ENCODE results near the gene MATN1. TPM values are rescaled to one million over a fixed set of nuclear protein-coding genes. Genes with fewer than 3 reads are reported as not detected.

The MATN1 gene
- total RNA-seq, 2 experiments from 2014 or later: 0.28 to 0.42 TPM

DNA sequence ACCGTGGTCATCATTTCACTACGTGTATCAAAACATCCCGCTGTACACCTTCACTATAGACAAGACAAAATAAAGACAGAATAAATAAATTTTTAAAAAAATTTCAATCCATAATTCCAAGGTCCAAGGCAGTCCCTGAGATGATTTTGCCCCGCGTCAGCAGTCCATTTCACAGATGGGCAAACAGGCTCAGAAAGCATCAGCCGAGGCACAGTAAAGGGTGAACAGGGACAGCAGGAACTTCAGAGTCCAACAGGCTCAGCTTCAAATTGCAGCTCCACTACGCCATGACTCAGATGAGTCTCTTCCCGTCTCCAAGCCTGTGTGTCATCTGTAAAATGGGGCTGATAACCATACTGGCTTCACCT is 15.0 kb downstream of the MATN1 start:
- CTCF ChIA-PET (ENCODE audit: unreplicated experiment): interaction anchor here (0.6 kb wide), 1 partner anchor 1463 kb away, joined by 3 read pairs; no protein-coding TSS in a partner anchor
- no peaks in the 10 kb centered on the region for H3K4me1 ChIP-seq (ENCODE audit: insufficient read depth, low read length, poor library complexity, severe bottlenecking)
- BruUV-seq (replicated peaks): no TSS peak
- H2AFZ ChIP-seq (ENCODE audit: low read length): no peak overlapping the region
- no peaks in the 10 kb centered on the region for H3K9me2 ChIP-seq (ENCODE audit: insufficient read depth, low read length)
- H3K9me3 ChIP-seq (ENCODE audit: low read length): no peaks in the 10 kb centered on the region
- intact Hi-C loops (cut with micrococcal nuclease; ENCODE audit: unreplicated experiment): loop anchor here (5.0 to 10.0 kb wide), 4 partner anchors 301 to 1471 kb away; partner anchors contain the start of gene PTPRU
- no peak for TF ChIP-seq EZH2phosphoT487 (IDR thresholded peaks at IDR 0.05; ENCODE audit: borderline replicate concordance, low read depth, low read length)
- TF ChIP-seq, protein P1, sequence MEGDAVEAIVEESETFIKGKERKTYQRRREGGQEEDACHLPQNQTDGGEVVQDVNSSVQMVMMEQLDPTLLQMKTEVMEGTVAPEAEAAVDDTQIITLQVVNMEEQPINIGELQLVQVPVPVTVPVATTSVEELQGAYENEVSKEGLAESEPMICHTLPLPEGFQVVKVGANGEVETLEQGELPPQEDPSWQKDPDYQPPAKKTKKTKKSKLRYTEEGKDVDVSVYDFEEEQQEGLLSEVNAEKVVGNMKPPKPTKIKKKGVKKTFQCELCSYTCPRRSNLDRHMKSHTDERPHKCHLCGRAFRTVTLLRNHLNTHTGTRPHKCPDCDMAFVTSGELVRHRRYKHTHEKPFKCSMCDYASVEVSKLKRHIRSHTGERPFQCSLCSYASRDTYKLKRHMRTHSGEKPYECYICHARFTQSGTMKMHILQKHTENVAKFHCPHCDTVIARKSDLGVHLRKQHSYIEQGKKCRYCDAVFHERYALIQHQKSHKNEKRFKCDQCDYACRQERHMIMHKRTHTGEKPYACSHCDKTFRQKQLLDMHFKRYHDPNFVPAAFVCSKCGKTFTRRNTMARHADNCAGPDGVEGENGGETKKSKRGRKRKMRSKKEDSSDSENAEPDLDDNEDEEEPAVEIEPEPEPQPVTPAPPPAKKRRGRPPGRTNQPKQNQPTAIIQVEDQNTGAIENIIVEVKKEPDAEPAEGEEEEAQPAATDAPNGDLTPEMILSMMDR (conservative IDR thresholded peaks at IDR 0.05; ENCODE audit: low read length): peak; percentile 22; the same call in 1 of the 2 replicates
- H3K4me2 ChIP-seq (ENCODE audit: low read length): no peak overlapping the region
- H3K36me3 ChIP-seq (ENCODE audit: insufficient read depth, low read length): no peaks in the 10 kb centered on the region
- H3K79me2 ChIP-seq (ENCODE audit: insufficient read depth, low read depth, low read length): no peaks in the 10 kb centered on the region
- H3K27ac ChIP-seq (ENCODE audit: low read depth, low read length, poor library complexity, severe bottlenecking): no peak overlapping the region
- H4K20me1 ChIP-seq (ENCODE audit: insufficient read depth, low read length): no peaks in the 10 kb centered on the region
- DNase-seq (ENCODE audit: low spot score): no peak
- POLR2A ChIA-PET: no interaction called here
- H3K4me3 ChIP-seq (ENCODE audit: low read depth, low read length, poor library complexity, severe bottlenecking): no peak overlapping the region

DNA sequence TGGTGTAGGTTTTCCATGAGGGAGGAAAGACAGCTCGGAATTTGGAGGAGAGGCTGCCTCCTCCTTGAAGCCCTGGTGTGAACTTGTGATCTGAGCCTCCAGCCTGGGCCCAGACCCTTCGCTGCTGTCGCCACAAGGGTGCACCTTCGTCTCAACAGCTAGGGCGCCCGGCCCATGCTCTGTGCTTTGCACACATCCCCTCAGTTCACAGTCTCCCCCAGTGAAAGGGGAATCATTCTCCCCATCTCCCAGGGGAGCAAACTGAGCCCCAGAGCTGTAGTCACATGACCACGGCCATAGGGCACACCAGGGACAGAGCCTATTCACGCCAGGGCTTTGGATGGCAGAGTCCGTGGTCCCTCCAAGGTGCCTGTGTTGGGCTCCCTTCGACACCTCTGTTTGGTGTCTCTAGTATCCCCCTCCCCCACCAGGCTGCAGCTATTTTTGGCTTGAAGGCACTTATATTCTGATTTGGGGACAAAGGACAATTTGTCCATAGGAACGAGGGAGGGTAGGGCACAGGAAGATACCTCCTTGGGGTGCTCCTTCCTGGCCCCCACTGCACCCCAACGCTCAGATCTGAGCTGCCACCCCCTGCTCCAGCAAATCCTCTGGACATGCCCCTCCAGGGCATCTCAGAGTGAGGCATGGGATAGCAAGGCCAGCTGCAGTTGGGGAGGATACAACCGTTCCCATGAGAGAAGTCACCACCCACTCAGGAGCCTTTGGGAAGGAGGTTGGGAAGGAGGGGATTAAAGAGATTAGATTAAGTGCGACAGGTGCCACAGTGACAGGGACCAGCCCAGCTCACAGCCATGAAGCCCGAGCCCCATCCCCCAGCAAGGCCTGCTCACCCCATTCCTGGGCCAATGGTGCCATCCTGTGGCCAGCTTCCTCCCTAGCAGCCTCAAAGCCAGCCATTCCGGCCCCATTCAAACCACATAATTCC is 15.7 kb downstream of the MATN1 start:
- ChIA-PET CTCF (ENCODE audit: unreplicated experiment) (interaction anchor here (0.6 kb wide), 1 partner anchor 1462 kb away, joined by 3 read pairs; no protein-coding TSS in a partner anchor), POLR2A (no interaction called here)
- Histone ChIP-seq H4K20me1 (ENCODE audit: insufficient read depth, low read length) (no peaks in the 10 kb centered on the region), H3K27ac (ENCODE audit: low read depth, low read length, poor library complexity, severe bottlenecking) (no peak overlapping the region), H3K4me2 (ENCODE audit: low read length) (no peak overlapping the region), H3K4me1 (ENCODE audit: insufficient read depth, low read length, poor library complexity, severe bottlenecking) (no peaks in the 10 kb centered on the region), H2AFZ (ENCODE audit: low read length) (no peak overlapping the region), H3K9me2 (ENCODE audit: insufficient read depth, low read length) (no peaks in the 10 kb centered on the region), H3K9me3 (ENCODE audit: low read length) (no peaks in the 10 kb centered on the region), H3K4me3 (ENCODE audit: low read depth, low read length, poor library complexity, severe bottlenecking) (no peak overlapping the region), H3K79me2 (ENCODE audit: insufficient read depth, low read depth, low read length) (no peaks in the 10 kb centered on the region), H3K36me3 (ENCODE audit: insufficient read depth, low read length) (no peaks in the 10 kb centered on the region)
- DNase-seq (ENCODE audit: low spot score): peak; percentile 65
- no TSS peak for BruUV-seq (replicated peaks)
- no peak for TF ChIP-seq EZH2phosphoT487 (IDR thresholded peaks at IDR 0.05; ENCODE audit: borderline replicate concordance, low read depth, low read length)
- TF ChIP-seq, protein P1 (conservative IDR thresholded peaks at IDR 0.05; ENCODE audit: low read length): peak; percentile 93
- intact Hi-C loops (cut with micrococcal nuclease; ENCODE audit: unreplicated experiment): loop anchor here (5.0 to 10.0 kb wide), 4 partner anchors 300 to 1470 kb away; partner anchors contain the start of gene PTPRU

DNA sequence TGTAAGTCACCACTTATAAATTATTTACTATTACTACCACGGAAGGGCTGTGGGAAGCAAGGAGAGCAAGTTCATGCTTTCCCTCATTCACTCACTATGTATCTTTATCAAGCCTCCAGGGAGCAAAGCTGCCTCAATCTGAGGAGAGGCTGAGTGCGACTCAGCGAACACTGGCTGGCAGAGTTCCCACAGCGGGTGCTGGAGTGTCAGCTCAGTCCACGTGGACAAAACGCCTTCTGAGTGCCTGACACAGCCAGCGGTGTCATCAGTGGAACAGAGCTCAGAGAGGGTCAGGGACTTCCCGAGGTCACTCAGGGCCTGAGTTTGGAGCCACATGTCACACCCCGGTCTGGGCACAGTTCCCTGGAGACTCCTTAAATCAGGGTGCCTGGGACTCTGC is 16.9 kb downstream of the MATN1 start:
- TF ChIP-seq, protein P1 (conservative IDR thresholded peaks at IDR 0.05; ENCODE audit: low read length): no peak
- TF ChIP-seq EZH2phosphoT487 (IDR thresholded peaks at IDR 0.05; ENCODE audit: borderline replicate concordance, low read depth, low read length): no peak

More for the DNA sequence above, 16.9 kb downstream of the MATN1 start:
- Histone ChIP-seq H3K4me2 (ENCODE audit: low read length) (no peak overlapping the region), H3K36me3 (ENCODE audit: insufficient read depth, low read length) (no peaks in the 10 kb centered on the region), H3K79me2 (ENCODE audit: insufficient read depth, low read depth, low read length) (no peaks in the 10 kb centered on the region), H3K4me3 (ENCODE audit: low read depth, low read length, poor library complexity, severe bottlenecking) (no peak overlapping the region), H2AFZ (ENCODE audit: low read length) (no peak overlapping the region), H3K27ac (ENCODE audit: low read depth, low read length, poor library complexity, severe bottlenecking) (no peak overlapping the region), H3K9me2 (ENCODE audit: insufficient read depth, low read length) (no peaks in the 10 kb centered on the region), H3K9me3 (ENCODE audit: low read length) (no peaks in the 10 kb centered on the region), H3K4me1 (ENCODE audit: insufficient read depth, low read length, poor library complexity, severe bottlenecking) (no peaks in the 10 kb centered on the region), H4K20me1 (ENCODE audit: insufficient read depth, low read length) (no peaks in the 10 kb centered on the region)
- ChIA-PET CTCF (ENCODE audit: unreplicated experiment) (no interaction called here), POLR2A (no interaction called here)
- no peak for DNase-seq (ENCODE audit: low spot score)
- intact Hi-C loops (cut with micrococcal nuclease; ENCODE audit: unreplicated experiment): loop anchor here (5.0 to 10.0 kb wide), 4 partner anchors 299 to 1469 kb away; partner anchors contain the start of gene PTPRU
- no TSS peak for BruUV-seq (replicated peaks)

Measured in OCI-LY7 (cell line).